Memory B cell (primary cell): ENCODE results near the gene LTO1.

Experiments
- ATAC-seq: fragments of 150-1000 bp; cut with Tn5 transposase; 2 replicates; pipeline ENCODE4 v1.10.0; 2021; ENCODE audit warnings: low read depth, mild to moderate bottlenecking, moderate library complexity
- DNase-seq, 2 donors: peaks; one replicate each; pipeline ENCODE4 v3.0.0; 2022; ENCODE audit warnings: low spot score in 2 of 2
- H3K27ac Mint-ChIP-seq: one replicate; pipeline ENCODE4 v1.8.0; 2022; ENCODE audit warnings: mild to moderate bottlenecking, moderate library complexity, mixed read lengths
- H3K27me3 Mint-ChIP-seq: one replicate; pipeline ENCODE4 v1.8.0; 2022; ENCODE audit warnings: mixed read lengths
- H3K36me3 Mint-ChIP-seq: one replicate; pipeline ENCODE4 v1.8.0; 2022; ENCODE audit warnings: mild to moderate bottlenecking, mixed read lengths
- H3K4me1 Mint-ChIP-seq: one replicate; pipeline ENCODE4 v1.8.0; 2022; ENCODE audit warnings: mixed read lengths
- H3K4me3 Mint-ChIP-seq: one replicate; pipeline ENCODE4 v1.8.0; 2022; ENCODE audit warnings: mild to moderate bottlenecking, moderate library complexity, mixed read lengths
- H3K9me3 Mint-ChIP-seq: one replicate; pipeline ENCODE4 v1.8.0; 2022; ENCODE audit warnings: mixed read lengths

LTO1 gene

GRCh38 chr11:69617682-69618081 is 57.5 kb downstream of the LTO1 start:
- ATAC-seq, result no peak
- peaks cover 20% of the 10 kb centered on the region for H3K27me3 Mint-ChIP-seq
- DNase-seq, result no peak
- no peak overlapping the region for H3K4me3 Mint-ChIP-seq
- H3K9me3 Mint-ChIP-seq, result no peaks in the 10 kb centered on the region
- H3K36me3 Mint-ChIP-seq, result no peaks in the 10 kb centered on the region
- no peak overlapping the region for H3K27ac Mint-ChIP-seq
- no peaks in the 10 kb centered on the region for H3K4me1 Mint-ChIP-seq

- Mint-ChIP-seq H3K27me3 (peaks cover 21% of the 10 kb centered on the region), H3K27ac (no peak overlapping the region), H3K4me3 (no peak overlapping the region), H3K9me3 (no peaks in the 10 kb centered on the region), H3K4me1 (no peaks in the 10 kb centered on the region), H3K36me3 (no peaks in the 10 kb centered on the region)
- ATAC-seq, result no peak
- DNase-seq, result no peak
Observed at GRCh38 chr11:69617220-69617619, 57.9 kb downstream of the LTO1 start.
